GM23338 (cell line): ENCODE measurements around the gene PTGDS. TPM values are rescaled to one million over a fixed set of nuclear protein-coding genes. Genes with fewer than 3 reads are reported as not detected.

Source experiments
- ATAC-seq: fragments of 200-7000 bp; cut with Tn5 transposase; 3 replicates; pipeline ENCODE4 v1.9.1; 2020
- DNase-seq: peaks from one replicate; pipeline ENCODE4 v3.0.0-alpha.2; 2015; ENCODE audit warnings: low spot score
- H2AFZ ChIP-seq: fragments of 200-600 bp; sonication (generic); 2 replicates; pipeline ENCODE4 v1.8.0; 2016; ENCODE audit warnings: antibody characterized with exemption, mild to moderate bottlenecking, moderate library complexity
- H3F3A ChIP-seq: fragments of 200-600 bp; sonication (generic); replicated peaks from 2 replicates; pipeline ENCODE4 v1.8.0; 2017; ENCODE audit warnings: antibody characterized with exemption, mixed run types, low read depth
- H3K27ac ChIP-seq: fragments of 200-600 bp; sonication (generic); 2 replicates; pipeline ENCODE4 v1.6.1; 2016; ENCODE audit warnings: low read depth
- H3K27me3 ChIP-seq: fragments of 200-600 bp; sonication (generic); 2 replicates; pipeline ENCODE4 v1.8.0; 2016; ENCODE audit warnings: mild to moderate bottlenecking, mixed run types, moderate library complexity; ENCODE audit not compliant: insufficient read depth
- H3K36me3 ChIP-seq: fragments of 200-600 bp; sonication (generic); 2 replicates; pipeline ENCODE4 v1.8.0; 2016; ENCODE audit warnings: mild to moderate bottlenecking; ENCODE audit not compliant: insufficient read depth
- H3K4me1 ChIP-seq: fragments of 200-600 bp; sonication (generic); 2 replicates; pipeline ENCODE4 v1.8.0; 2016; ENCODE audit warnings: mild to moderate bottlenecking, moderate library complexity; ENCODE audit not compliant: insufficient read depth
- H3K4me2 ChIP-seq: fragments of 200-600 bp; sonication (generic); 2 replicates; pipeline ENCODE4 v1.7.1; 2017; ENCODE audit warnings: mixed run types
- H3K4me3 ChIP-seq: fragments of 200-600 bp; sonication (generic); 2 replicates; pipeline ENCODE4 v1.6.1; 2016; ENCODE audit warnings: mixed run types
- H3K79me2 ChIP-seq: fragments of 200-600 bp; sonication (generic); replicated peaks from 2 replicates; pipeline ENCODE4 v1.8.0; 2017; ENCODE audit warnings: mild to moderate bottlenecking; ENCODE audit not compliant: insufficient read depth
- H3K9me2 ChIP-seq: fragments of 200-600 bp; sonication (generic); 2 replicates; pipeline ENCODE4 v1.8.0; 2017; ENCODE audit not compliant: insufficient read depth
- H4K20me1 ChIP-seq: fragments of 200-600 bp; sonication (generic); replicated peaks from 2 replicates; pipeline ENCODE4 v1.8.0; 2017; ENCODE audit warnings: mild to moderate bottlenecking; ENCODE audit not compliant: insufficient read depth
- H3K27ac Mint-ChIP-seq: 2 replicates; pipeline ENCODE4 v1.8.0; 2020; ENCODE audit warnings: inconsistent platforms, mild to moderate bottlenecking, moderate library complexity, mixed read lengths
- H3K27me3 Mint-ChIP-seq: 3 replicates; pipeline ENCODE4 v1.8.0; 2022; ENCODE audit warnings: low read depth, mild to moderate bottlenecking, moderate library complexity, mixed read lengths, inconsistent platforms; ENCODE audit not compliant: insufficient read depth, poor library complexity
- H3K36me3 Mint-ChIP-seq: 3 replicates; pipeline ENCODE4 v1.8.0; 2021; ENCODE audit warnings: low read depth, mild to moderate bottlenecking, inconsistent platforms, moderate library complexity, mixed read lengths
- H3K4me1 Mint-ChIP-seq: 3 replicates; pipeline ENCODE4 v1.8.0; 2020; ENCODE audit warnings: mild to moderate bottlenecking, inconsistent platforms, mixed read lengths
- H3K4me3 Mint-ChIP-seq: 3 replicates; pipeline ENCODE4 v1.8.0; 2021; ENCODE audit warnings: moderate library complexity, mild to moderate bottlenecking, inconsistent platforms, mixed read lengths
- H3K9me3 Mint-ChIP-seq: 3 replicates; pipeline ENCODE4 v1.8.0; 2020; ENCODE audit warnings: moderate library complexity, mild to moderate bottlenecking, inconsistent platforms, mixed read lengths
- CTCF ChIP-seq, 2 experiments: fragments of 200-600 bp in 1 of 2; sonication (generic) in 1 of 2; conservative IDR thresholded peaks; 2 replicates each; pipeline versions ENCODE4 v1.5.1 to v1.6.1; 2016 to 2017; ENCODE audit warnings: antibody characterized with exemption in 2 of 2, low read depth in 2 of 2, mild to moderate bottlenecking in 2 of 2, moderate library complexity in 1 of 2
- ETS1 ChIP-seq: IDR thresholded peaks from 2 replicates; pipeline ENCODE4 v1.6.1; 2016; ENCODE audit warnings: antibody characterized with exemption
- EZH2phosphoT487 ChIP-seq: fragments of 200-600 bp; sonication (generic); IDR thresholded peaks from one replicate; pipeline ENCODE4 v1.8.1; 2018; ENCODE audit warnings: antibody characterized with exemption; ENCODE audit not compliant: unreplicated experiment
- POLR2AphosphoS5 ChIP-seq: IDR thresholded peaks from 2 replicates; pipeline ENCODE4 v1.6.1; 2016; ENCODE audit warnings: antibody characterized with exemption, low read depth
- STAT1 ChIP-seq: IDR thresholded peaks from one replicate; pipeline ENCODE4 v1.6.1; 2016; ENCODE audit warnings: antibody characterized with exemption; ENCODE audit not compliant: unreplicated experiment
- ZNF331 ChIP-seq: fragments of 250-450 bp; sonication (Bioruptor Pico); IDR thresholded peaks from 2 replicates; pipeline ENCODE4 v1.5.0; 2020; ENCODE audit warnings: low read depth, mild to moderate bottlenecking, moderate library complexity
- polyA plus RNA-seq: library from polyadenylated mRNA; unstranded; fragments of >200 nt; fragmentation: Nextera tagmentation; extraction: Ambion mirVana; gene quantifications from 2 replicates; pipeline ENCODE4 v1.2.1, GENCODE V29; 2016
- total RNA-seq: library from RNA; depleted of rRNA; stranded (reverse); fragments of >200 nt; shearing (Covaris generic); gene quantifications from 2 replicates; pipeline ENCODE4 v1.2.3, GENCODE V29; 2014

The PTGDS gene
- total and polyA plus RNA-seq, 2 experiments from 2014 or later, result 1.9 to 3.1 TPM

- Histone ChIP-seq H3K27ac (no peak overlapping the region), H3K4me1 (no peaks in the 10 kb centered on the region; the same call in 1 of the 2 replicates), H3K4me2 (no peak overlapping the region), H3K79me2 (0 out of 2 replicates have a peak, but pooled peaks cover 5% of the 10 kb centered on the region), H3F3A (0 out of 2 replicates have a peak, but pooled peaks cover 3% of the 10 kb centered on the region), H4K20me1 (peaks cover 9% of the 10 kb centered on the region), H3K4me3 (no peak overlapping the region), H3K36me3 (no peaks in the 10 kb centered on the region), H2AFZ (no peak overlapping the region), H3K9me2 (no peaks in the 10 kb centered on the region), H3K27me3 (no peaks in the 10 kb centered on the region)
- no peaks in the 10 kb centered on the region for H3K9me3 Mint-ChIP-seq
- no peak for DNase-seq
- H3K4me3 Mint-ChIP-seq, result no peak overlapping the region
- peaks cover 34% of the 10 kb centered on the region for H3K36me3 Mint-ChIP-seq
- no peak overlapping the region for H3K27ac Mint-ChIP-seq
- peaks cover 12% of the 10 kb centered on the region for H3K27me3 Mint-ChIP-seq
- H3K4me1 Mint-ChIP-seq, result peaks cover 5% of the 10 kb centered on the region
- TF ChIP-seq POLR2AphosphoS5 (0 out of 2 replicates have a peak, but pooled peaks have one; percentile 18), EZH2phosphoT487 (no peak)
- no peak for ATAC-seq
Observed at GRCh38 chr9:136941231-136942111, 35.8 kb upstream of the PTGDS start.

- H3K27ac ChIP-seq, result no peak overlapping the region
- Mint-ChIP-seq H3K36me3 (peaks cover 29% of the 10 kb centered on the region), H3K4me1 (peaks cover 7% of the 10 kb centered on the region), H3K27me3 (peaks cover 12% of the 10 kb centered on the region), H3K4me3 (no peak overlapping the region; the same call in 2 of the 3 replicates), H3K27ac (no peak overlapping the region), H3K9me3 (no peaks in the 10 kb centered on the region)
- H3F3A ChIP-seq, result 0 out of 2 replicates have a peak, but pooled peaks cover 3% of the 10 kb centered on the region
- H3K4me3 ChIP-seq, result no peak overlapping the region
- no peaks in the 10 kb centered on the region; the same call in 1 of the 2 replicates for H3K4me1 ChIP-seq
- H3K36me3 ChIP-seq, result no peaks in the 10 kb centered on the region
- no peaks in the 10 kb centered on the region for H3K27me3 ChIP-seq
- DNase-seq, result no peak
- peaks cover 3% of the 10 kb centered on the region for H4K20me1 ChIP-seq
- TF ChIP-seq CTCF (conservative IDR thresholded peaks at IDR 0.05; ENCODE audit: low read depth in 2 of 2) (no peak), POLR2AphosphoS5 (no peak), ZNF331 (CRISPR knock-in tag) (no peak), STAT1 (no peak), ETS1 (no peak)
- H3K9me2 ChIP-seq, result no peaks in the 10 kb centered on the region
- no peak overlapping the region for H3K4me2 ChIP-seq
- H3K79me2 ChIP-seq, result 0 out of 2 replicates have a peak, but pooled peaks cover 5% of the 10 kb centered on the region
- no peak for ATAC-seq
- no peak overlapping the region for H2AFZ ChIP-seq
Observed at GRCh38 chr9:136942112-136942880, 35.0 kb upstream of the PTGDS start.
